ENCODE data around the gene STT3B.

DNA sequence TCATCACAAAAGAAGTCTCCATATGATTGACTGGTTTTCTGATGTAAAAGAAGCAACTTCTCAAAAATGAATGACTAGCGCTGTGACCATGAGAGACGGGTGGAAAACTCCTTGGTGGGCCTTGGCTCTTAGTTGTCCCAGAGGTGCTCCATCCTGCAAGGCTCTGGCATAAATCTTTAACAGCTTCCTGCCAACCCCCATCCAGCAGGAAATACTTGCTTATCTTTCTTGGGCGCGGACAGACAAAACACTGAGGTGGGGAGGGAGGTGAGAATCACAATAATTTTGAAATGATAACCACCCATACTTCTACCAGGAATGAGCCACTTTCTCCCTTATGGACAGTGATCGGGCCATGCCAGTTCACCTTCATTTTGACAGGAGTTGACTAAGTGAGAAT is 128.6 kb downstream of the STT3B start:
- TF ChIP-seq CTCF (conservative IDR thresholded peaks at IDR 0.05; ENCODE audit: low read length) (no peak), EZH2phosphoT487 (IDR thresholded peaks at IDR 0.05; ENCODE audit: borderline replicate concordance, low read depth, low read length) (no peak)
